GM23338 (cell line): Measurements from ENCODE around the gene NLGN1. TPM values are rescaled to one million over a fixed set of nuclear protein-coding genes. Genes with fewer than 3 reads are reported as not detected.

ENCODE experiments used
- ATAC-seq: fragments of 200-7000 bp; cut with Tn5 transposase; 3 replicates; pipeline ENCODE4 v1.9.1; 2020
- DNase-seq: peaks from one replicate; pipeline ENCODE4 v3.0.0-alpha.2; 2015; ENCODE audit warnings: low spot score
- H2AFZ ChIP-seq: fragments of 200-600 bp; sonication (generic); 2 replicates; pipeline ENCODE4 v1.8.0; 2016; ENCODE audit warnings: antibody characterized with exemption, mild to moderate bottlenecking, moderate library complexity
- H3F3A ChIP-seq: fragments of 200-600 bp; sonication (generic); replicated peaks from 2 replicates; pipeline ENCODE4 v1.8.0; 2017; ENCODE audit warnings: antibody characterized with exemption, mixed run types, low read depth
- H3K27ac ChIP-seq: fragments of 200-600 bp; sonication (generic); 2 replicates; pipeline ENCODE4 v1.6.1; 2016; ENCODE audit warnings: low read depth
- H3K27me3 ChIP-seq: fragments of 200-600 bp; sonication (generic); 2 replicates; pipeline ENCODE4 v1.8.0; 2016; ENCODE audit warnings: mild to moderate bottlenecking, mixed run types, moderate library complexity; ENCODE audit not compliant: insufficient read depth
- H3K36me3 ChIP-seq: fragments of 200-600 bp; sonication (generic); 2 replicates; pipeline ENCODE4 v1.8.0; 2016; ENCODE audit warnings: mild to moderate bottlenecking; ENCODE audit not compliant: insufficient read depth
- H3K4me1 ChIP-seq: fragments of 200-600 bp; sonication (generic); 2 replicates; pipeline ENCODE4 v1.8.0; 2016; ENCODE audit warnings: mild to moderate bottlenecking, moderate library complexity; ENCODE audit not compliant: insufficient read depth
- H3K4me2 ChIP-seq: fragments of 200-600 bp; sonication (generic); 2 replicates; pipeline ENCODE4 v1.7.1; 2017; ENCODE audit warnings: mixed run types
- H3K4me3 ChIP-seq: fragments of 200-600 bp; sonication (generic); 2 replicates; pipeline ENCODE4 v1.6.1; 2016; ENCODE audit warnings: mixed run types
- H3K79me2 ChIP-seq: fragments of 200-600 bp; sonication (generic); replicated peaks from 2 replicates; pipeline ENCODE4 v1.8.0; 2017; ENCODE audit warnings: mild to moderate bottlenecking; ENCODE audit not compliant: insufficient read depth
- H3K9me2 ChIP-seq: fragments of 200-600 bp; sonication (generic); 2 replicates; pipeline ENCODE4 v1.8.0; 2017; ENCODE audit not compliant: insufficient read depth
- H4K20me1 ChIP-seq: fragments of 200-600 bp; sonication (generic); replicated peaks from 2 replicates; pipeline ENCODE4 v1.8.0; 2017; ENCODE audit warnings: mild to moderate bottlenecking; ENCODE audit not compliant: insufficient read depth
- H3K27ac Mint-ChIP-seq: 2 replicates; pipeline ENCODE4 v1.8.0; 2020; ENCODE audit warnings: inconsistent platforms, mild to moderate bottlenecking, moderate library complexity, mixed read lengths
- H3K27me3 Mint-ChIP-seq: 3 replicates; pipeline ENCODE4 v1.8.0; 2022; ENCODE audit warnings: low read depth, mild to moderate bottlenecking, moderate library complexity, mixed read lengths, inconsistent platforms; ENCODE audit not compliant: insufficient read depth, poor library complexity
- H3K36me3 Mint-ChIP-seq: 3 replicates; pipeline ENCODE4 v1.8.0; 2021; ENCODE audit warnings: low read depth, mild to moderate bottlenecking, inconsistent platforms, moderate library complexity, mixed read lengths
- H3K4me1 Mint-ChIP-seq: 3 replicates; pipeline ENCODE4 v1.8.0; 2020; ENCODE audit warnings: mild to moderate bottlenecking, inconsistent platforms, mixed read lengths
- H3K4me3 Mint-ChIP-seq: 3 replicates; pipeline ENCODE4 v1.8.0; 2021; ENCODE audit warnings: moderate library complexity, mild to moderate bottlenecking, inconsistent platforms, mixed read lengths
- H3K9me3 Mint-ChIP-seq: 3 replicates; pipeline ENCODE4 v1.8.0; 2020; ENCODE audit warnings: moderate library complexity, mild to moderate bottlenecking, inconsistent platforms, mixed read lengths
- CREB1 ChIP-seq: fragments of 250-450 bp; sonication (Bioruptor Pico); IDR thresholded peaks from 2 replicates; pipeline ENCODE4 v1.5.0; 2020; ENCODE audit warnings: low read depth, mild to moderate bottlenecking, moderate library complexity
- EZH2 ChIP-seq: fragments of 200-600 bp; sonication (generic); IDR thresholded peaks from one replicate; pipeline ENCODE4 v1.8.0; 2017; ENCODE audit warnings: antibody characterized with exemption, mild to moderate bottlenecking, low read depth; ENCODE audit not compliant: unreplicated experiment
- EZH2phosphoT487 ChIP-seq: fragments of 200-600 bp; sonication (generic); IDR thresholded peaks from one replicate; pipeline ENCODE4 v1.8.1; 2018; ENCODE audit warnings: antibody characterized with exemption; ENCODE audit not compliant: unreplicated experiment
- NANOG ChIP-seq: IDR thresholded peaks from 2 replicates; pipeline ENCODE4 v1.6.1; 2016; ENCODE audit warnings: antibody characterized with exemption, borderline replicate concordance
- POLR2AphosphoS5 ChIP-seq: IDR thresholded peaks from 2 replicates; pipeline ENCODE4 v1.6.1; 2016; ENCODE audit warnings: antibody characterized with exemption, low read depth
- REST ChIP-seq: IDR thresholded peaks from one replicate; pipeline ENCODE4 v1.6.1; 2018; ENCODE audit warnings: antibody characterized with exemption; ENCODE audit not compliant: unreplicated experiment
- STAT1 ChIP-seq: IDR thresholded peaks from one replicate; pipeline ENCODE4 v1.6.1; 2016; ENCODE audit warnings: antibody characterized with exemption; ENCODE audit not compliant: unreplicated experiment
- ZNF114 ChIP-seq: fragments of 250-450 bp; sonication (Bioruptor Pico); IDR thresholded peaks from 2 replicates; pipeline ENCODE4 v1.5.0; 2020; ENCODE audit warnings: mild to moderate bottlenecking, moderate library complexity
- ZNF331 ChIP-seq: fragments of 250-450 bp; sonication (Bioruptor Pico); IDR thresholded peaks from 2 replicates; pipeline ENCODE4 v1.5.0; 2020; ENCODE audit warnings: low read depth, mild to moderate bottlenecking, moderate library complexity
- polyA plus RNA-seq: library from polyadenylated mRNA; unstranded; fragments of >200 nt; fragmentation: Nextera tagmentation; extraction: Ambion mirVana; gene quantifications from 2 replicates; pipeline ENCODE4 v1.2.1, GENCODE V29; 2016
- total RNA-seq: library from RNA; depleted of rRNA; stranded (reverse); fragments of >200 nt; shearing (Covaris generic); gene quantifications from 2 replicates; pipeline ENCODE4 v1.2.3, GENCODE V29; 2014
- TF ChIP-seq, protein P1 (sequence below), 2 experiments: fragments of 200-600 bp in 1 of 2; sonication (generic) in 1 of 2; conservative IDR thresholded peaks; 2 replicates each; pipeline versions ENCODE4 v1.5.1 to v1.6.1; 2016 to 2017; ENCODE audit warnings: antibody characterized with exemption in 2 of 2, low read depth in 2 of 2, mild to moderate bottlenecking in 2 of 2, moderate library complexity in 1 of 2

Gene NLGN1
- total and polyA plus RNA-seq, 2 experiments from 2014 or later: 6.5 to 18.6 TPM

- no peak overlapping the region for H3K4me3 Mint-ChIP-seq
- H3K27ac Mint-ChIP-seq: 0 out of 2 replicates have a peak overlapping the region, but pooled peaks have one; percentile 54
- H3K4me1 ChIP-seq: no peaks in the 10 kb centered on the region
- no peaks in the 10 kb centered on the region for H3K9me2 ChIP-seq
- H3F3A ChIP-seq: no peaks in the 10 kb centered on the region
- TF ChIP-seq STAT1: no peak
- TF ChIP-seq, protein P1, sequence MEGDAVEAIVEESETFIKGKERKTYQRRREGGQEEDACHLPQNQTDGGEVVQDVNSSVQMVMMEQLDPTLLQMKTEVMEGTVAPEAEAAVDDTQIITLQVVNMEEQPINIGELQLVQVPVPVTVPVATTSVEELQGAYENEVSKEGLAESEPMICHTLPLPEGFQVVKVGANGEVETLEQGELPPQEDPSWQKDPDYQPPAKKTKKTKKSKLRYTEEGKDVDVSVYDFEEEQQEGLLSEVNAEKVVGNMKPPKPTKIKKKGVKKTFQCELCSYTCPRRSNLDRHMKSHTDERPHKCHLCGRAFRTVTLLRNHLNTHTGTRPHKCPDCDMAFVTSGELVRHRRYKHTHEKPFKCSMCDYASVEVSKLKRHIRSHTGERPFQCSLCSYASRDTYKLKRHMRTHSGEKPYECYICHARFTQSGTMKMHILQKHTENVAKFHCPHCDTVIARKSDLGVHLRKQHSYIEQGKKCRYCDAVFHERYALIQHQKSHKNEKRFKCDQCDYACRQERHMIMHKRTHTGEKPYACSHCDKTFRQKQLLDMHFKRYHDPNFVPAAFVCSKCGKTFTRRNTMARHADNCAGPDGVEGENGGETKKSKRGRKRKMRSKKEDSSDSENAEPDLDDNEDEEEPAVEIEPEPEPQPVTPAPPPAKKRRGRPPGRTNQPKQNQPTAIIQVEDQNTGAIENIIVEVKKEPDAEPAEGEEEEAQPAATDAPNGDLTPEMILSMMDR (conservative IDR thresholded peaks at IDR 0.05; ENCODE audit: low read depth in 2 of 2): peak; percentile 72 to 83
- no peak overlapping the region for H2AFZ ChIP-seq
- H3K79me2 ChIP-seq: no peaks in the 10 kb centered on the region
- ATAC-seq (peak; percentile 56; the same call in 2 of the 3 replicates), DNase-seq (peak; percentile 81)
- no peaks in the 10 kb centered on the region for H4K20me1 ChIP-seq
- no peaks in the 10 kb centered on the region for H3K36me3 Mint-ChIP-seq
- no peaks in the 10 kb centered on the region for H3K9me3 Mint-ChIP-seq
- H3K4me3 ChIP-seq: no peak overlapping the region
- no peak overlapping the region for H3K27ac ChIP-seq
- H3K4me1 Mint-ChIP-seq: peaks cover 16% of the 10 kb centered on the region; the same call in 2 of the 3 replicates
- H3K4me2 ChIP-seq: no peak overlapping the region
- H3K36me3 ChIP-seq: no peaks in the 10 kb centered on the region
- no peaks in the 10 kb centered on the region for H3K27me3 Mint-ChIP-seq
- H3K27me3 ChIP-seq: no peaks in the 10 kb centered on the region
Measured at GRCh38 chr3:173553635-173554280, 156.2 kb downstream of the NLGN1 start.

DNA sequence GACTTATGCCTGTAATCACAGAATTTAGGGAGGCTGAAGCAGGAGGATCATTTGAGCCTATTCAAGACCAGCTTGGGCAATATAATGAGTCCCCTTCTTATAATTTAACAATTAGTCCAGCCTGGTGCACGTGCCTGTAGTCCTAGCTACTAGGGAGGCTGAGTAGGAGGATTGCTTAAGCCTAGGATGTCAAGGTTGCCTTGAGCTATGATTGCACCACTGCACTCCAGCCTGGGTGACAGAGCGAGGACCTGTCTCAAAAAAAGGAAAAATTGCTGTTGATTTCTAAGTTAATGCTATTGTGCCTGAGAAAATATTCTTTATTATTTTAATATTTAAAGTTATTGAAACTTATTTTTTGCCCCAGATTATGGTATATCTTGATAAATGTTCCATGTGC is 159.0 kb downstream of the NLGN1 start:
- H3K27ac Mint-ChIP-seq: no peak overlapping the region
- H3K4me3 Mint-ChIP-seq: no peak overlapping the region
- H3K27me3 Mint-ChIP-seq: no peaks in the 10 kb centered on the region
- Histone ChIP-seq H3K4me2 (no peak overlapping the region), H3K36me3 (no peaks in the 10 kb centered on the region), H3K4me3 (no peak overlapping the region), H4K20me1 (no peaks in the 10 kb centered on the region), H3K9me2 (no peaks in the 10 kb centered on the region), H3K4me1 (no peaks in the 10 kb centered on the region), H2AFZ (no peak overlapping the region), H3K79me2 (no peaks in the 10 kb centered on the region), H3K27me3 (no peaks in the 10 kb centered on the region), H3K27ac (no peak overlapping the region), H3F3A (no peaks in the 10 kb centered on the region)
- DNase-seq (no peak), ATAC-seq (no peak)
- no peaks in the 10 kb centered on the region for H3K9me3 Mint-ChIP-seq
- H3K4me1 Mint-ChIP-seq: peaks cover 16% of the 10 kb centered on the region; the same call in 2 of the 3 replicates
- no peaks in the 10 kb centered on the region for H3K36me3 Mint-ChIP-seq
- TF ChIP-seq ZNF114 (CRISPR knock-in tag) (no peak), STAT1 (no peak), EZH2 (no peak), ZNF331 (CRISPR knock-in tag) (no peak), CREB1 (no peak), POLR2AphosphoS5 (no peak), REST (no peak), EZH2phosphoT487 (no peak), NANOG (no peak)
- TF ChIP-seq, protein P1 (conservative IDR thresholded peaks at IDR 0.05; ENCODE audit: low read depth in 2 of 2): no peak
